Panc1 (cell line): Measurements from ENCODE around the gene ENO4. TPM values are rescaled to one million over a fixed set of nuclear protein-coding genes. Genes with fewer than 3 reads are reported as not detected.

Source experiments
- ATAC-seq: fragments of 200-7000 bp; cut with Tn5 transposase; 2 replicates; pipeline ENCODE4 v1.9.1; 2020; ENCODE audit warnings: mild to moderate bottlenecking, moderate library complexity
- BruUV-seq: library from RNA; stranded (reverse); fragments of 400-500 nt; replicated peaks from 2 replicates; lab custom pipeline; 2021; lab: Mats Ljungman, UMichigan
- CTCF ChIA-PET: fragments of 300-600 bp; sonication (Branson Sonifier 250); formaldehyde crosslinking; loops from one replicate; lab custom pipeline; 2022; ENCODE audit warnings: antibody characterized with exemption; lab: Charles Lee
- POLR2A ChIA-PET: fragments of 300-600 bp; sonication (Branson Sonifier 250); formaldehyde crosslinking; loops from one replicate; lab custom pipeline; 2022; ENCODE audit warnings: antibody characterized with exemption; lab: Charles Lee
- DNase-seq: peaks from one replicate; pipeline ENCODE4 v3.0.0-alpha.2; 2010; ENCODE audit warnings: low read depth, low spot score
- H3K27ac ChIP-seq: 2 replicates; pipeline ENCODE4 v1.5.1; 2011; ENCODE audit warnings: mild to moderate bottlenecking, low read length, inconsistent platforms
- H3K27me3 ChIP-seq: fragments of 200-500 bp; sonication (Bioruptor generic); 2 replicates; pipeline ENCODE4 v1.6.0; 2014; ENCODE audit warnings: low read length, inconsistent platforms; ENCODE audit not compliant: control insufficient read depth, insufficient read depth
- H3K36me3 ChIP-seq: fragments of 200-500 bp; sonication (Bioruptor generic); 2 replicates; pipeline ENCODE4 v1.5.1; 2014; ENCODE audit warnings: inconsistent platforms, mild to moderate bottlenecking, low read length, moderate library complexity; ENCODE audit not compliant: control insufficient read depth, insufficient read depth
- H3K4me1 ChIP-seq: 2 replicates; pipeline ENCODE4 v1.5.1; 2011; ENCODE audit warnings: inconsistent platforms, mild to moderate bottlenecking, low read length, moderate library complexity; ENCODE audit not compliant: control insufficient read depth, insufficient read depth
- H3K4me3 ChIP-seq, 2 experiments: 2 replicates each; pipeline ENCODE4 v1.5.1; 2011 to 2012; ENCODE audit warnings: low read depth in 2 of 2, low read length in 2 of 2, mild to moderate bottlenecking in 2 of 2, inconsistent platforms in 1 of 2, moderate library complexity in 1 of 2
- H3K9me3 ChIP-seq: fragments of 200-500 bp; sonication (Bioruptor generic); 2 replicates; pipeline ENCODE4 v1.5.1; 2014; ENCODE audit warnings: low read depth, mild to moderate bottlenecking, inconsistent platforms, low read length, moderate library complexity; ENCODE audit not compliant: control insufficient read depth, insufficient read depth
- CTCF ChIP-seq: fragments of 450-650 bp; IDR thresholded peaks from 2 replicates; pipeline ENCODE4 v1.5.1; 2017; ENCODE audit warnings: mild to moderate bottlenecking
- POLR2AphosphoS5 ChIP-seq: IDR thresholded peaks from 2 replicates; pipeline ENCODE4 v1.6.1; 2012; ENCODE audit warnings: mild to moderate bottlenecking, low read depth, low read length, moderate library complexity
- REST ChIP-seq, 2 experiments: IDR thresholded peaks; 2 replicates each; pipeline ENCODE4 v1.6.1; 2011 to 2012; ENCODE audit warnings: low read depth in 2 of 2, control low read depth in 1 of 2, low read length in 1 of 2, mild to moderate bottlenecking in 1 of 2, moderate library complexity in 1 of 2; ENCODE audit not compliant: insufficient read depth in 1 of 2
- SIN3A ChIP-seq: IDR thresholded peaks from 2 replicates; pipeline ENCODE4 v1.6.1; 2012; ENCODE audit warnings: low read depth, mild to moderate bottlenecking, low read length, moderate library complexity, borderline replicate concordance; ENCODE audit not compliant: insufficient read depth
- TCF7L2 ChIP-seq: IDR thresholded peaks from 2 replicates; pipeline ENCODE4 v1.6.1; 2011; ENCODE audit warnings: mild to moderate bottlenecking, low read depth, low read length, inconsistent platforms
- in situ Hi-C: cut with HindIII; loops from 2 replicates; pipeline ENCODE4 v1.10.0; 2016; ENCODE audit warnings: low sequenced_read_pairs, low pct_unique_long_range_greater_than_20kb
- intact Hi-C: fragments of 100-400 bp; cut with micrococcal nuclease; formaldehyde crosslinking; loops from one replicate; pipeline ENCODE4 v1.10.0; 2022; ENCODE audit not compliant: unreplicated experiment
- total RNA-seq: library from RNA; stranded (reverse); gene quantifications from one replicate; pipeline ENCODE4 v1.2.1, GENCODE V29; 2021; ENCODE audit not compliant: unreplicated experiment

ENO4 gene
- total RNA-seq, 1 experiment from 2014 or later: 0.15 TPM

GRCh38 chr10:116848032-116848943 lies 1.0 kb upstream of the ENO4 start:
- CTCF ChIA-PET: interaction anchor here (0.6 kb wide), 1 partner anchor 149 kb away, joined by 5 read pairs; no protein-coding TSS in a partner anchor
- POLR2A ChIA-PET: interaction anchor here (0.6 to 1.4 kb wide), 2 partner anchors 8 to 327 kb away, joined by 3 to 6 read pairs; no protein-coding TSS in a partner anchor
- Histone ChIP-seq H3K4me3 (peak overlapping the region; percentile 79 to 84), H3K9me3 (no peaks in the 10 kb centered on the region), H3K36me3 (peaks cover 5% of the 10 kb centered on the region; the same call in 1 of the 2 replicates), H3K4me1 (peaks cover 9% of the 10 kb centered on the region), H3K27ac (peak overlapping the region; percentile 93), H3K27me3 (no peaks in the 10 kb centered on the region)
- DNase-seq (no peak), ATAC-seq (no peak)
- intact Hi-C loops: no loop called here
- no peak for TF ChIP-seq POLR2AphosphoS5
- no peak for TF ChIP-seq REST (IDR thresholded peaks at IDR 0.05; ENCODE audit: insufficient read depth in 1 of 2, low read depth in 2 of 2, low read length in 1 of 2)
- no peak for TF ChIP-seq SIN3A
- TF ChIP-seq TCF7L2: no peak
- no peak for TF ChIP-seq CTCF
- no TSS peak for BruUV-seq
- in situ Hi-C loops: no loop called here

- in situ Hi-C loops (no loop called here), intact Hi-C loops (no loop called here)
- peaks cover 5% of the 10 kb centered on the region; the same call in 1 of the 2 replicates for H3K36me3 ChIP-seq
- H3K4me1 ChIP-seq: peaks cover 9% of the 10 kb centered on the region
- BruUV-seq: no TSS peak
- CTCF ChIA-PET: interaction anchor here (0.6 kb wide), 1 partner anchor 150 kb away, joined by 5 read pairs; no protein-coding TSS in a partner anchor
- POLR2A ChIA-PET: interaction anchor here (0.6 to 1.4 kb wide), 2 partner anchors 8 to 327 kb away, joined by 3 to 6 read pairs; no protein-coding TSS in a partner anchor
- no peaks in the 10 kb centered on the region for H3K27me3 ChIP-seq
- no peaks in the 10 kb centered on the region for H3K9me3 ChIP-seq
- H3K4me3 ChIP-seq: peak overlapping the region; percentile 79 to 84
- peak overlapping the region; percentile 93 for H3K27ac ChIP-seq
- TF ChIP-seq TCF7L2 (no peak), REST (IDR thresholded peaks at IDR 0.05; ENCODE audit: insufficient read depth in 1 of 2, low read depth in 2 of 2, low read length in 1 of 2) (no peak), SIN3A (no peak), CTCF (no peak), POLR2AphosphoS5 (no peak)
- no peak for DNase-seq
- peak; percentile 25 for ATAC-seq
Observed at GRCh38 chr10:116848944-116849247, 403 bp upstream of the ENO4 start.
